Neuron (in vitro differentiated cells): Measurements from ENCODE around the gene RHOB.
"Not testable (repeated sequence)": the region's sequence is repeated elsewhere in the genome, so short reads cannot be mapped to it uniquely, and the experiment has no call there.

ENCODE experiments used
- H2AFZ ChIP-seq: one replicate; pipeline ENCODE4 v1.6.1; 2013; ENCODE audit warnings: low read depth, mild to moderate bottlenecking, inconsistent platforms, low read length, moderate library complexity
- H3K27me3 ChIP-seq: one replicate; pipeline ENCODE4 v1.6.1; 2013; ENCODE audit warnings: low read length; ENCODE audit not compliant: insufficient read depth
- H3K36me3 ChIP-seq: one replicate; pipeline ENCODE4 v1.6.1; 2013; ENCODE audit warnings: low read length; ENCODE audit not compliant: insufficient read depth
- H3K4me1 ChIP-seq: one replicate; pipeline ENCODE4 v1.6.1; 2013; ENCODE audit warnings: low read length; ENCODE audit not compliant: insufficient read depth
- H3K4me3 ChIP-seq: 2 replicates; pipeline ENCODE4 v1.5.1; 2013; ENCODE audit warnings: mild to moderate bottlenecking, low read length, moderate library complexity
- H3K9me3 ChIP-seq: one replicate; pipeline ENCODE4 v1.6.1; 2013; ENCODE audit warnings: low read length

Gene RHOB

DNA sequence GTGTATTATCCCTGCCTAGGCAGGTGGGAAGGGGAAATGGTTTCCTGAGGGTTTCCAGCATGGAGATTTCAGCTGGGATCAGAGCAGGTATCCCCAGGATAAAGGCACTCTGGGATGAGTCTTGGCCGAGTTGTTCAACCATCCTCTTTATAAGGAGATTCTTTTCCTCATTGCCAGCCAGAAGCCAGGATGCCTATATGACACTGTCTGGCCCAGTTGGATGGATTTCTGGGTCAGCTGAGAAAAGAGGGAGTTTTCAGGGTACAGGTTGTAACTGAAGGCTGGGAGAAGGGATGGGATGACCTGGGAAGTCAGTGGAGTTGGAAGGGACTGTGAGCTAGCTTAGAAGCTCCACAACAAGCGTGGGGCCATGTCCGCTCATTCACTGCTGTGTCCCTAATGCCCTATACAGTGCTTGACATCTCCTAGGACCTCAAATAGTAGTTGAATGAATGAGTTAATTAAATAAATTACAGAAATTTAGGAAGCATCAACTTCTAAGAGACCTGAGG is 8.3 kb downstream of the RHOB start:
- peaks cover 13% of the 10 kb centered on the region for H3K4me1 ChIP-seq
- H3K4me3 ChIP-seq: no peak overlapping the region
- no peaks in the 10 kb centered on the region for H3K36me3 ChIP-seq
- no peaks in the 10 kb centered on the region for H3K27me3 ChIP-seq
- H2AFZ ChIP-seq: no peak overlapping the region
- peaks cover 5% of the 10 kb centered on the region for H3K9me3 ChIP-seq

DNA sequence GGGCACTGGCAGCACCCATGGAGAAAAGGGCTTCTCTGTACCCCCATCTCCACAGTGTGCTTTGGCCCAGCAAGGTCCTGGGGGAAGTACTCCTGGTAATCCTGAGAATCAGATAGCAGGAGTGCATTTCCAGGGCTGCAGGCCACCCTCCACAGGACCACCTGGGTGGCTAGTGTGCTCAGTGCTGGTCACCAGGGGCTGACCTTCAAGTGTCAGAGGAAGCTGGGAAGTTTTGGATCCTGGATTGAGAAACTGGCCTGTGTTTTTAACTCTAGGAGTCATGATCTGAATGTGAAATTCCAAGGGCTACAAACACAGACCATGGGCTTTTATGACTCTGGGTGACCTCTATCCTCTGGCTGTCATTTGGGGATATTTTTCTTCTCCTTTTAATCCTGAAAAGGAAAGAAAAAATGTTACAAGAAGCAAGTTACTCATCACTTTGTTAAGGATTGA is 9.3 kb downstream of the RHOB start:
- H3K27me3 ChIP-seq: no peaks in the 10 kb centered on the region
- H3K4me3 ChIP-seq: no peak overlapping the region
- H3K4me1 ChIP-seq: peaks cover 6% of the 10 kb centered on the region
- no peak overlapping the region for H2AFZ ChIP-seq
- no peaks in the 10 kb centered on the region for H3K36me3 ChIP-seq
- peaks cover 5% of the 10 kb centered on the region for H3K9me3 ChIP-seq

DNA sequence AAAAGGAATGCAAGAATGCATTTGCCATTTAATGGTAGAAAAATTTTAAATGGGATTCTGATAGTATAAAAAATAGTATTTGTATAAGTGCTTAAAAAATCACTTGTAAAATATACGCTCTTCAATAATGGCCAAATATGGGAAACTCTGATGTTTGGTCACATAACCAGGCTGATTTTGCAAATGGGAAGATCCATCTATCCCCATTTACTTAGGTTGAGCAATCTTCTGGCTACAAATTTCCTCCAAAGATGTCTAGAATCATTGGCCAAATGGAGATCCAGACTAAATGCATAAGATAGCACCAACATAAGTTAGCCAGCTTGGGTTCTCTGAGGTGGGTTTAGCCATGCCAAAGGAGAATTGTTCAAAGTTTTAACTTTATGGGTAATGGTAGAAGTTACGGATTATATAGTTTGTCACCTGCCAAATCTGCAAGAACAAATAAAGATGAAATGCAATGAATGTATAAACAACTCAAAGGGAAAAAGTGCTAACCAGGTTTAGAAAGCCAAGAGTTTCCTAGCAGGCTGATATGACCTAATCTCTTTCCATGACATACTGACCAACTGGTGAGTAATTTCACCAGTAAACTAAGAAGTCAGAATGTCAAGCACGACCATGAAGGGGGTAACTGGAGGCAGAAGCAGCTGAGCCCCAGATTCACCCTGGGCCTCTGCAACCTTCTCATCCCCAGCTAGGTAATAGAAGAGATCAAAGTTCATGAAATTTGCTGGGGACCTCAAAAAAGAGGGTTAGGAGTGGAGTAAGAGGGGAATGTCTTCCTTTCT is 10.0 kb downstream of the RHOB start:
- Histone ChIP-seq H3K36me3 (no peaks in the 10 kb centered on the region), H3K27me3 (no peaks in the 10 kb centered on the region), H3K9me3 (peaks cover 5% of the 10 kb centered on the region), H3K4me1 (peaks cover 6% of the 10 kb centered on the region), H2AFZ (no peak overlapping the region), H3K4me3 (no peak overlapping the region)

DNA sequence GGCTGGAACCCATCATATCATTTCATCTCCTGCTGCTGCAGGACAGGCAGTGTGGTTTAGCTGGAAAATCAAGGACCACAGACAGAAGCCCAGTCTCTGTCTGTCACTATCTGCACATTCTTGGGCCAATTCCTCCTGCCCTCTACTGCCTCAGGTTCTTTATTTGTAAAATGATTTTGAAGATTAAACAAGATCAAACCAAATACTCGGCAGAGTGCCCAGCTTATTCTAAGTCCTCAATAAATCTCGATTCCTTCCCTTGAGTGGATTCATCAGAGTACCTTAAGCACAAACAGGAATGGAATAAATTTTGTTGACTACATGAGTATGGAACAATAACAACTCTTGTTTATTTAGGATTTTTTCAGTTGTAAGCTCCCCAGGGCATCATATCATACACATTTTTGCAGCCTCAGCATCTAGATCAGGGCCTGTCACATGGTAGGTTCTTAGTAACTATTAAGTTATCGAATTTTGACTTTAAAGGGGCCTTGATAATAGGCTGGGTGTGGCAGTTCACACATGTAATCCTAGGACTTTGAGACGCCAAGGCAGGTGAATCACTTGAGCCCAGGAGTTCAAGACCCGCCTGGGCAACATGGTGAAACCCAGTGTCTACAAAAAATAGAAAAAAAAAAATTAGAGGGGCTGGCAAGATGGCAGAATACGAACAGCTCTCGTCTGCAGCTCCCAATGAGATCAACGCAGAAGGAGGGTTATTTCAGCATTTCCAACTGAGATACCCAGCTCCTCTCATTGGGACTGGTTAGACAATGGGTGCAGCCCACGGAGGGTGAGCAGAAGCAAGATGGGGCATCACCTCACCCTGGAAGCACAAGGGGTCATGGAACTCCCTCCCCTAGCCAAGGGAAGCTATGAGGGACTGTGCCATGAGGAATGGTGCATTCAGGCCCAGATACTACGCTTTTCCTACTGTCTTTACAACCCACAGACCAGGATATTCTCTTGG is 11.1 kb downstream of the RHOB start:
- Histone ChIP-seq H3K36me3 (no peaks in the 10 kb centered on the region), H3K9me3 (peaks cover 2% of the 10 kb centered on the region), H3K27me3 (no peaks in the 10 kb centered on the region), H3K4me3 (no peak overlapping the region), H2AFZ (no peak overlapping the region), H3K4me1 (peaks cover 6% of the 10 kb centered on the region)

DNA sequence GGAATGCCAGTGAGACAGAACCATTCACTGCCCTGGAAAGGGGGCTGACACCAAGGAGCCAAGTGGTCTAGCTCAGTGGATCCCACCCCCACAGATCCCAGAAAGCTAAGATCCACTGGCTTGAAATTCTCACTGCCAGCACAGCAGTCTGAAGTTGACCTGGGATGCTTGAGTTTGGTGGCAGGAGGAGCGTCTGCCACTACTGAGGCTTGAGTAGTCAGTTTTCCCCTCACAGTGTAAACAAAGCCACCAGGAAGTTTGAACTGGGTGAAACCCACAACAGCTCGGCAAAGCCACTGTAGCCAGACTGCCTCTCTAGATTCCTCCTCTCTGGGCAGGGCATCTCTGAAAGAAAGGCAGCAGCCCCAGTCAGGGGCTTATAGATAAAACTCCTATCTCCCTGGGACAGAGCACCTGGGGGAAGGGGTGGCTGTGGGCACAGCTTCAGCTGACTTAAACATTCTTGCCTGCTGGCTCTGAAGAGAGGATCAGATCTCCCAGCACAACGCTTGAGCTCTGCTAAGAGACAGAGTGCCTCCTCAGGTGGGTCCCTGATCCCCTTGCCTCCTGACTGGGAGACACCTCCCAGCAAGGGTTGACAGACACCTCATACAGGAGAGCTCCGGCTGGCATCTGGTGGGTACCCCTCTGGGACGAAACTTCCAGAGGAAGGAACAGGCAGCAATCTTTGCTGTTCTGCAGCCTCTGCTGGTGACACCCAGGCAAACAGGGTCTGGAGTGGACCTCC is 12.0 kb downstream of the RHOB start:
- not testable (repeated sequence) for H3K4me3 ChIP-seq, H2AFZ ChIP-seq, H3K4me1 ChIP-seq, H3K9me3 ChIP-seq, H3K36me3 ChIP-seq, H3K27me3 ChIP-seq

DNA sequence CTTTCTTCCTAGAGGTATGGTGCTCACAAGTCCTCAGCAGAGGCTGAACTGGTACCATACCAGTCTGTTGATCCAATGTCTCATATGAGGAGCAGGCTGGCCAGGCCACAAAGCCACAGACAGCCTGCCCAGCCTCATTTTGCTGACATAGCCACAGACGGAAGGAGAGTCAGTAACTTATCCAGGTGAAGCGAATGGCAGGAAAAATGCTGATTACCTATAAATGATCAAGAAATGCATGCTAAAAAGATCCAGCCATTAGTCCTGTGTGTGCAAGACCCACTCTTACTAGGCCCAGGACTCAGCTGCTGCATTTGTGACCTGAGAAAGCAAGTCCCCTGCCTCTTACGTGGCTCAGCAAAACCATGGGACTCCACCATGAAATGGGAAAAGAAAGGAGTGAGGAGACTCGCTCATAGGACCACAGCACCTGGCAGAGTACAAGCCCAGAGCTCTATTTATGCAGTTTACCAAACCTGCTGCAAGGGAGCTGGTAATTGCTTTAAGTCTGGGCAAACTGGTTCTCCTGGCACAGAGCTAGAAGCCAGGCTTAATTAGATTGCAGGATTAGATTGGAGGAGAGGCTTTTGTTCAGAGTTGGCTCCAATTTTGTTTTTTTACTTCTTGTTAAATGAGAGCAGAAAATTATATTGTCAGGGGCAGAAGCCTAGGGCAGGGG is 19.0 kb downstream of the RHOB start:
- H3K4me1 ChIP-seq: no peaks in the 10 kb centered on the region
- no peaks in the 10 kb centered on the region for H3K9me3 ChIP-seq
- no peaks in the 10 kb centered on the region for H3K27me3 ChIP-seq
- no peaks in the 10 kb centered on the region for H3K36me3 ChIP-seq
- H2AFZ ChIP-seq: no peak overlapping the region
- no peak overlapping the region for H3K4me3 ChIP-seq

DNA sequence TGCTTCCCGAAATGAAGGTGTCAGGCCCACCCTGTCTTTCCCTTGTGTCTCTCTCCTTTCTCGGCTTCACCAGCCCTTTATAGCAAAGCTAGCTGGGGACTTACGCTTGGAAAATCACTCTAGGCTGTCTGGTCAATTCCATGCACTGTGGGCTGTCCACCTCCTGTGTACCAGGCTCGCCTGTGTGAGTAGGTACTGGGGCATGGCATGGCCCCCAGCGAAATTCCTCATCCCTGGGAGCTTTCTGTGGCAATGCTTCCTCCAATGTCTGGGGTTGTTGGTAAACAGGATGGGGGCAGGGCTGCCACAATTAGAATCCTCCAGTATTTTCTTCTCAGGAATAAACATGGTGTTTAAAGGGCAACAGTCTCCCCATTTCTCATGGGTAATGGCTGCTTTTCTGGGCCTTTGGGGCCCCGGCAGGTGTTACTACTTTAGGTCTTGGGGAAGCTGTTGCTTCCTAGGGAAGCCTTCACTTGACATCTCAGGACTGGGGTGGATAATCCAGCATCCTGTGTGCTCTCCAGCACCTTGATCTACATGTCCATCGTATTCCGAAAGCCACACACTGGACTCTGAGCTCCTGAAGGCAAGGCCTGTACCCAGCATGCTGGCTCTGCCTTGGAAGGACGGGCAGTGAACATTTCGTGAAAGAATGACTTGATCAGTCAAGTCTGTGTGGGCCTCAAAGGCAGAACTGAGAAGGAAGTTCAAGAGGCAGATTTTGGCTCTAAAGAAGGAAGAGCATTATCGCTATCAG is 21.1 kb downstream of the RHOB start:
- H3K36me3 ChIP-seq: no peaks in the 10 kb centered on the region
- H3K27me3 ChIP-seq: no peaks in the 10 kb centered on the region
- H2AFZ ChIP-seq: no peak overlapping the region
- peaks cover 6% of the 10 kb centered on the region for H3K4me1 ChIP-seq
- no peak overlapping the region for H3K4me3 ChIP-seq
- no peaks in the 10 kb centered on the region for H3K9me3 ChIP-seq

DNA sequence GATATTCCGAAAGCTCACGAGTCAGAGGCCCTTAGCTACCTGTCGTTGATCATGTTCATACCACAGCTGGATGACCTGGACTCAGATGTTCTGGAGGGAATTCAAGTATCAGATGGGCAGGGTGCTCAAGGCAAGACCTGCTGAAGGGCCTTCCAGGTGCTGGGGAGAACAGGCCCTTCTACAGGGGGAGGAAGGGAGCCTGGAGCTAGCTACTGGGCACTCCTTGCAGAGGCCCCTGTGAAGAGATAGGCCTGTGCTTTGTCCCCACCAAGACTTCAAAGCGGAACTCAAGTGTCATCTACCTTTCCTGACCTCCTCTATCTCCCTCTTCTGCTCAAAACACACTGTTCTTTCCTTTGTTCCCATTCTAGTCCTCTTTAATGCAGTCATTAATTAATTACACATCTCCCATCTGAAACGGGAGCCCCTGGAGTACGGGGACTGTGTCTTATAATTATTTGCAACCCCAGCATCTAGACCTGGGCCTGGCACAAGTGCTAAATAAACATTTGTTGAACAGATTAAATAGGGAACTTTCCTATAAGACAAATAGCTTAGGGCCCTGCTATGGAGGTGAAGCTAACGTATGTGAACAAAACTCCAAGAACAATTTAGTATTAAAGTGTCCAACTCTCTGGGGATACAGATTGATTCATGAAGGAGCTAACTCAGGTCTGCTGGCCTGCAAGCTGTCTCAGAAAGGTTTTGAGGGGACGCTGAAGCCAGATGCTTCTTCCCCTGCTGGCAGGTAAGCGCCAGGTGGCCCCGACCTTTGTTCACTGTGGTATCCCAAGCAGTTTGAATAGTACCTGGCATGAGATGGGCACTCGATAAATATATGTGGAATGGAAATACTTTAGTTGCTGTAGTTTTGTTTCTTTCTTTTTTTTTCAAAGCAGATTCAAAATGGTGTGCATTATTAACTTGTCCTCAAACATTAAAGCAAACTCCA is 22.0 kb downstream of the RHOB start:
- H2AFZ ChIP-seq: no peak overlapping the region
- H3K9me3 ChIP-seq: no peaks in the 10 kb centered on the region
- H3K4me3 ChIP-seq: no peak overlapping the region
- H3K4me1 ChIP-seq: peaks cover 12% of the 10 kb centered on the region
- H3K36me3 ChIP-seq: no peaks in the 10 kb centered on the region
- no peaks in the 10 kb centered on the region for H3K27me3 ChIP-seq

DNA sequence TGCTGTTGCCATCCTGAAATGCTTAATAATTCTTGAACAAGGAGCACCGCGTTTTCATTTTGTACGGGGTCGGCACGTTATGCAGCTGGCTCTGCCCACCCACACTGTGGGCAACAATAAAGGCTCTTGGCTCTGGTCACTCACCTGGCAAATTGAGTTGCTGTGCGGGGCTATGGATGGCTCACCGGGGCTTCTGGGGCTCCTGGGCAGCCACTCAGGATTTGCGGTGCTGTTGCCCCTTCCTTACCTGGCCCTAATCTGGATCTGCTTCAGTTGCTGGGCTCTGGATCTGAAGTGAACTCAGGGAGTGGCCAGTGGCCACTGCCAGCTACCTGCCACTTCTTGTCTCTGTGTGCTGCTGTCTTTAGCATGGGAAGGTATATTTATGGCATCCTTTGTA is 22.7 kb downstream of the RHOB start:
- peaks cover 20% of the 10 kb centered on the region for H3K4me1 ChIP-seq
- H3K9me3 ChIP-seq: no peaks in the 10 kb centered on the region
- no peak overlapping the region for H3K4me3 ChIP-seq
- H2AFZ ChIP-seq: no peak overlapping the region
- no peaks in the 10 kb centered on the region for H3K36me3 ChIP-seq
- no peaks in the 10 kb centered on the region for H3K27me3 ChIP-seq

DNA sequence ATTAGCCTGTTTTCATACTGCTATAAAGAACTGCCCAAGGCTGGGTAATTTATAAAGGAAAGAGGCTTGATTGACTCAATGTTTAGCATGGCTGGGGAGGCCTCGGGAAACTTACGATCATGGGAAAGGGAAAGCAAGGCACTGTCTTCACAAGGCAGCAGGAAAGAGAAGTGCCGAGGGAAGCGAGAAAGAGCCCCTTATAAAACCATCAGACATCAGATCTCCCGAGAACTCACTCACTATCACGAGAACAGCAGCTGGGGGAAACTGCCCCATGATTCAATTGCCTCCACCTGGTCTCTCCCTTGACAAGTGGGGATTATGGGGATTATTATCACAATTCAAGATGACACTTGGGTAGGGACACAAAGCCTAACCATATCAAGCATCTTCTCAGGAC is 23.3 kb downstream of the RHOB start:
- Histone ChIP-seq H3K27me3 (no peaks in the 10 kb centered on the region), H3K4me1 (peaks cover 26% of the 10 kb centered on the region), H3K36me3 (no peaks in the 10 kb centered on the region), H2AFZ (no peak overlapping the region), H3K9me3 (no peaks in the 10 kb centered on the region), H3K4me3 (no peak overlapping the region)

DNA sequence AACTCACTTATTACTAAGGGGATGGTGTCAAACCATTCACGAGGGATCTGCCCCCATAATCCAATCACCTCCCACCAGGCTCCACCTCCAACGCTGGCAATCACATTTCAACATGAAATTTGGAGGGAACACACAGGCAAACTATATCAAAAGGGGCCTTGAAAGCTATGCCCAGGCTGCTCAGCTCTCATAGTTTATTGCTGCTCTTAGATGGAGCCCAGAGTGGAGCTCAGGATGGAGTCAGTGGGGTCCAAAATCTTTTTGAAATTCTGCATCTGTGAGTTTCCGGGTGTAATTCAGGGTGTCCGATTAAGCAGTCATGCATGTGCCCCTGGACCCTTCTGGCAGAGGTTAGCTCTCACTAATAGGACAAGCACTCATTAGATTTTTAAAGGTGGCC is 24.3 kb downstream of the RHOB start:
- H3K27me3 ChIP-seq: no peaks in the 10 kb centered on the region
- no peak overlapping the region for H3K4me3 ChIP-seq
- H3K36me3 ChIP-seq: no peaks in the 10 kb centered on the region
- no peak overlapping the region for H2AFZ ChIP-seq
- H3K9me3 ChIP-seq: no peaks in the 10 kb centered on the region
- H3K4me1 ChIP-seq: peaks cover 30% of the 10 kb centered on the region
